Fibroblast of mammary gland (primary cell): Measurements from ENCODE around the gene ADGRV1.

ENCODE experiments used
- DNase-seq: peaks from one replicate; pipeline ENCODE4 v3.0.0-alpha.2; 2010; ENCODE audit warnings: low read depth
- H3K4me3 ChIP-seq: 2 replicates; pipeline ENCODE4 v1.5.1; 2011; ENCODE audit warnings: low read depth, mild to moderate bottlenecking, low read length, moderate library complexity; ENCODE audit not compliant: control insufficient read depth
- CTCF ChIP-seq: conservative IDR thresholded peaks from 2 replicates; pipeline ENCODE4 v1.5.1; 2011; ENCODE audit warnings: low read depth, low read length, inconsistent platforms; ENCODE audit not compliant: control insufficient read depth, insufficient read depth

Gene ADGRV1

GRCh38 chr5:90866333-90866732 lies 307.7 kb downstream of the ADGRV1 start:
- peak; percentile 31 for DNase-seq
- H3K4me3 ChIP-seq: no peak overlapping the region
- peak; percentile 38 for TF ChIP-seq CTCF

- TF ChIP-seq CTCF: no peak
- H3K4me3 ChIP-seq: no peak overlapping the region
- peak; percentile 40 for DNase-seq
Observed at GRCh38 chr5:90866915-90867731, 308.5 kb downstream of the ADGRV1 start.

DNA sequence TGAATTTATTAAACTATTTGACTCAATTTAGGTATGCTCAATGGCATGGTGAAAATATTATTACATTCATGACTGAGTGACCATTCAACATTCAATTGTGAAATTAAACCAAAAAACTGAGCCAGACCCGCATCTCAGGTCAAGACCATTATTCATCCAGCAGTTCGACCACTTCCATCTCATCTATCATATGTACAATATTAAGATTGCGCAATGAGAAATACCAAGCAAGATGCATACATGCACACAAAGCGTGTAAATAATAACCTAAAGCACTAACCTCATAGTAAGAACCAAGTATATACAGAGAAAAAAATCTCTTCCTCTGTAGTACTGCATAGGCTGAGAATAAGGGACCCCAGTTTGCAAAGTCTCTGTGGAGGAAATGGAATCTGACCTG lies 310.2 kb downstream of the ADGRV1 start:
- DNase-seq: no peak
- TF ChIP-seq CTCF: no peak
- no peak overlapping the region for H3K4me3 ChIP-seq

DNA sequence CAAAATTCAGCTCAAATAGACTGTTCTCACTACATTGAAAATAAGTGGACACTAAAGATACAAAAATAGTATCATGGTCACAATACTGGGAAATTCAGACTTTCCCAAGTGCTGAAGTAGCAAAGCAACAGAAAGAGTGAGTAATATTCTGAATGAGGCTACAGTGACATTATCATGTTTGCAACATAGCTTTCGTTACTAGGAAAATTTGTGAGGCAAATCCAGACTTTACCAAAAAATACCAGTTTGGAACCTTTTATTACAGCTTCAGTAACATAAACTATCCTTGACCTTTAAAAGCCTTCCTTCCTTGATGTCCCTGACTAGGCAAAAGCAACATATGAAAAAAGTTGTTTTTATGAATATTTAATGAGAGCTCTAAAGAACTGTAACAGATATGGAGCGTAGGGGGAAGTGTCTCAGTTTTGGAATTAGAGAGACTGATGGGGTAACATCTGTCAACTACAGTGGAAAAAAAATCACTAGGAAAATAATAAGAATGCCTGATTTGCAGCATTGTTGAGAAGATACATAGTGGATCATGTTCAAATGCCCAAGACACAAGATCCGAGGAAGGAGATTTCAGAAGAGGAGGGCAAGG lies 312.9 kb downstream of the ADGRV1 start:
- no peak for TF ChIP-seq CTCF
- no peak for DNase-seq

DNA sequence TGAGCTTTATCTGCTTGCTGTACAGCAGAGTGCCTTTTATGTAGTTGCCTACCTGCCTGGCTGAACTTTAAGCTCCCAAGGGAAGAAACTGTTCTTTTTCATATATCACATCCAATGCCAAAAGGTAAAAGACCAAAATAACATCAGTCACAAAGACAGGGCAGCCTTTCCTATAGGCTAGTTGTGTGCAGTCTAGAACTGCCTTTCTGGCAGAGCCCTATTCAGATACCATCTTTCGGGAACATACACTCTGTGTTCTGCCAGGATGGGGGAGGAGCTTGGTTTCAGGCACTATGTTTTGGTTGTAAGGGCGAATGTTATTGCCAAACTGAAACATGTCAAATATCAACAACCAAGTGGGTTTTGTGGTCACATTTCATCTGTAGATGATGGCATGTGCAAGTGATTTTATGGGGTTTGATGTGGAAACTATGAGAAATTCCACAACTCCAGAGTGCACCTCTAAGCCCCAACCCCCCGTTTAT lies 314.5 kb downstream of the ADGRV1 start:
- TF ChIP-seq CTCF: no peak
- no peak for DNase-seq
- no peak overlapping the region for H3K4me3 ChIP-seq

More for the DNA sequence above, 312.9 kb downstream of the ADGRV1 start:
- no peak overlapping the region for H3K4me3 ChIP-seq

- no peak overlapping the region for H3K4me3 ChIP-seq
- no peak for DNase-seq
- TF ChIP-seq CTCF: no peak
Observed at GRCh38 chr5:90874066-90874465, 315.5 kb downstream of the ADGRV1 start.
